Measurements from ENCODE around the gene BLACAT1.

Gene BLACAT1

DNA sequence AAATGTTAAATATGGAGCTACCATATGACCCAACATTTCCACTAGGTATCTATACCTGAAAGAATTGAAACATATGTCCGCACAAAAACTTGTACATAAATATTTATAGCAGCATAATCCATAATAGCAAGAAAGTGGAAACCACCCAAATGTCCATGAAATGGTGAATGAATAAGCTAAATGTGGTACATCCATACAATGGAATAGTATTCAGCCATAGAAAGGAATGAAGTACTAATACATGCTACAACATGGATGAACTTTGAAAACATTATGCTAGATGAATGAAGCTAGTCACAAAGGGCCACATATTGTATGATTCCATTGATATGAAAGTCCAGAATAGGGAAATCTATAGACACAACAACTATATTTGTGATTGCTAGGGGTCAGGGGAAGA is 20.0 kb upstream of the BLACAT1 start:
- DNase-seq (no peak), ATAC-seq (ENCODE audit: insufficient read depth, low read depth) (no peak)
- Histone ChIP-seq H3K4me1 (ENCODE audit: insufficient read depth, low read length) (no peaks in the 10 kb centered on the region), H3K4me3 (ENCODE audit: low read depth in 1 of 2, low read length in 2 of 2) (no peak overlapping the region), H3K4me2 (ENCODE audit: insufficient read depth, low read length) (no peak overlapping the region), H2AFZ (ENCODE audit: low read depth, low read length) (no peak overlapping the region), H4K20me1 (ENCODE audit: insufficient read depth, low read length) (no peaks in the 10 kb centered on the region; the same call in 1 of the 2 replicates), H3K9ac (ENCODE audit: low read depth, low read length) (no peak overlapping the region), H3K27me3 (ENCODE audit: insufficient read depth, low read length, poor library complexity) (no peaks in the 10 kb centered on the region), H3K27ac (ENCODE audit: low read length) (no peak overlapping the region), H3K9me3 (ENCODE audit: insufficient read depth, low read length, severe bottlenecking) (no peaks in the 10 kb centered on the region), H3K36me3 (ENCODE audit: insufficient read depth, low read length) (no peaks in the 10 kb centered on the region), H3K79me2 (ENCODE audit: insufficient read depth, low read length) (no peaks in the 10 kb centered on the region)
- TF ChIP-seq EZH2 (IDR thresholded peaks at IDR 0.05; ENCODE audit: borderline replicate concordance, low read depth, low read length, severe bottlenecking), result no peak
- TF ChIP-seq, protein P1, sequence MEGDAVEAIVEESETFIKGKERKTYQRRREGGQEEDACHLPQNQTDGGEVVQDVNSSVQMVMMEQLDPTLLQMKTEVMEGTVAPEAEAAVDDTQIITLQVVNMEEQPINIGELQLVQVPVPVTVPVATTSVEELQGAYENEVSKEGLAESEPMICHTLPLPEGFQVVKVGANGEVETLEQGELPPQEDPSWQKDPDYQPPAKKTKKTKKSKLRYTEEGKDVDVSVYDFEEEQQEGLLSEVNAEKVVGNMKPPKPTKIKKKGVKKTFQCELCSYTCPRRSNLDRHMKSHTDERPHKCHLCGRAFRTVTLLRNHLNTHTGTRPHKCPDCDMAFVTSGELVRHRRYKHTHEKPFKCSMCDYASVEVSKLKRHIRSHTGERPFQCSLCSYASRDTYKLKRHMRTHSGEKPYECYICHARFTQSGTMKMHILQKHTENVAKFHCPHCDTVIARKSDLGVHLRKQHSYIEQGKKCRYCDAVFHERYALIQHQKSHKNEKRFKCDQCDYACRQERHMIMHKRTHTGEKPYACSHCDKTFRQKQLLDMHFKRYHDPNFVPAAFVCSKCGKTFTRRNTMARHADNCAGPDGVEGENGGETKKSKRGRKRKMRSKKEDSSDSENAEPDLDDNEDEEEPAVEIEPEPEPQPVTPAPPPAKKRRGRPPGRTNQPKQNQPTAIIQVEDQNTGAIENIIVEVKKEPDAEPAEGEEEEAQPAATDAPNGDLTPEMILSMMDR (IDR thresholded peaks at IDR 0.05; ENCODE audit: borderline replicate concordance, extremely low read depth, low read length, poor library complexity, severe bottlenecking), result no peak

DNA sequence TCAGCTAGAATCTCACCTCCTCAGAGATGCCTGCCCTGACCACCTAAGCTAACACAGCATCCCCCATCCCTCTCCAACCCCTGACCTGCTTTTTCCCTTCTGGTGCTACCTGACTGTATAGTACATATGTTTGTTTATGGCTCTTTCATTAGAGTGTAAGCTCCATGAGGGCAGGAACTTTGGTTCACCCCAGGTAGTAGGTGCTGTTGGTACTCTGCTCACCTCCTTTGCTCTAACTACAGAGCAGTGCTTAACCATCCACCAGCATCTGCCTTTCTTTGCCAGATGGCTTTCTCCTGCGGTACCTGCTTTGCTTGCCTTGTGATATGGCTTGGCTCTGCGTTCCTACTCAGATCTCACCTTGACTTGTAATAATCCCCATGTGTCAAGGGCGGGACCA is 18.7 kb upstream of the BLACAT1 start:
- no peak overlapping the region for H3K9ac ChIP-seq (ENCODE audit: low read depth, low read length)
- no peak overlapping the region for H3K4me2 ChIP-seq (ENCODE audit: insufficient read depth, low read length)
- TF ChIP-seq, protein P1 (IDR thresholded peaks at IDR 0.05; ENCODE audit: borderline replicate concordance, extremely low read depth, low read length, poor library complexity, severe bottlenecking), result no peak
- TF ChIP-seq EZH2 (IDR thresholded peaks at IDR 0.05; ENCODE audit: borderline replicate concordance, low read depth, low read length, severe bottlenecking), result no peak
- ATAC-seq (ENCODE audit: insufficient read depth, low read depth) (no peak), DNase-seq (no peak)
- H3K79me2 ChIP-seq (ENCODE audit: insufficient read depth, low read length), result no peaks in the 10 kb centered on the region
- no peaks in the 10 kb centered on the region for H3K9me3 ChIP-seq (ENCODE audit: insufficient read depth, low read length, severe bottlenecking)
- no peaks in the 10 kb centered on the region for H3K4me1 ChIP-seq (ENCODE audit: insufficient read depth, low read length)
- no peak overlapping the region for H3K27ac ChIP-seq (ENCODE audit: low read length)
- no peak overlapping the region for H2AFZ ChIP-seq (ENCODE audit: low read depth, low read length)
- H4K20me1 ChIP-seq (ENCODE audit: insufficient read depth, low read length), result no peaks in the 10 kb centered on the region
- H3K27me3 ChIP-seq (ENCODE audit: insufficient read depth, low read length, poor library complexity), result no peaks in the 10 kb centered on the region
- no peak overlapping the region for H3K4me3 ChIP-seq (ENCODE audit: low read depth in 1 of 2, low read length in 2 of 2)
- H3K36me3 ChIP-seq (ENCODE audit: insufficient read depth, low read length), result no peaks in the 10 kb centered on the region

DNA sequence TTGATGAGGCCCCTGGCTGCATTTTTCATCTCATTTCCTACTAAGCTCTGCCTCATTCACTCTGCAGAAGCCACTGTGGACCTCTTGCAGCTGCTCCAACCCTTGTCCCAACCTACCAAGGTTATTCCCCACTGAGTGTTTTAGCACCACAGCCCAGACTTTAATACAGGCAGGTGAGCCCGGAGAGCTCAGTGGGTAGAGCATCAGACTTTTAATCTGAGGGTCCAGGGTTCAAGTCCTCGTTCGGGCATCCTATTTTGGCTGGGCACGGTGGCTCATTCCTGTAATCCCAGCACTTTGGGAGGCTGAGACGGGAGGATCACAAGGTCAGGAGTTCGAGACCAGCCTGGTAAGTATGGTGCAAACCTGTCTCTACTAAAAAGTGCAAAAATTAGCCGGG is 18.1 kb upstream of the BLACAT1 start:
- H4K20me1 ChIP-seq (ENCODE audit: insufficient read depth, low read length), result no peaks in the 10 kb centered on the region; the same call in 1 of the 2 replicates
- DNase-seq, result no peak
- H3K4me1 ChIP-seq (ENCODE audit: insufficient read depth, low read length), result no peaks in the 10 kb centered on the region
- H3K4me3 ChIP-seq (ENCODE audit: low read depth in 1 of 2, low read length in 2 of 2), result no peak overlapping the region
- H3K79me2 ChIP-seq (ENCODE audit: insufficient read depth, low read length), result no peaks in the 10 kb centered on the region
- no peaks in the 10 kb centered on the region for H3K9me3 ChIP-seq (ENCODE audit: insufficient read depth, low read length, severe bottlenecking)
- H3K4me2 ChIP-seq (ENCODE audit: insufficient read depth, low read length), result no peak overlapping the region
- no peaks in the 10 kb centered on the region for H3K36me3 ChIP-seq (ENCODE audit: insufficient read depth, low read length)
- ATAC-seq (ENCODE audit: insufficient read depth, low read depth), result no peak
- no peak overlapping the region for H2AFZ ChIP-seq (ENCODE audit: low read depth, low read length)
- no peaks in the 10 kb centered on the region for H3K27me3 ChIP-seq (ENCODE audit: insufficient read depth, low read length, poor library complexity)
- no peak overlapping the region for H3K27ac ChIP-seq (ENCODE audit: low read length)
- H3K9ac ChIP-seq (ENCODE audit: low read depth, low read length), result no peak overlapping the region
- no peak for TF ChIP-seq EZH2 (IDR thresholded peaks at IDR 0.05; ENCODE audit: borderline replicate concordance, low read depth, low read length, severe bottlenecking)
- TF ChIP-seq, protein P1 (IDR thresholded peaks at IDR 0.05; ENCODE audit: borderline replicate concordance, extremely low read depth, low read length, poor library complexity, severe bottlenecking), result no peak

DNA sequence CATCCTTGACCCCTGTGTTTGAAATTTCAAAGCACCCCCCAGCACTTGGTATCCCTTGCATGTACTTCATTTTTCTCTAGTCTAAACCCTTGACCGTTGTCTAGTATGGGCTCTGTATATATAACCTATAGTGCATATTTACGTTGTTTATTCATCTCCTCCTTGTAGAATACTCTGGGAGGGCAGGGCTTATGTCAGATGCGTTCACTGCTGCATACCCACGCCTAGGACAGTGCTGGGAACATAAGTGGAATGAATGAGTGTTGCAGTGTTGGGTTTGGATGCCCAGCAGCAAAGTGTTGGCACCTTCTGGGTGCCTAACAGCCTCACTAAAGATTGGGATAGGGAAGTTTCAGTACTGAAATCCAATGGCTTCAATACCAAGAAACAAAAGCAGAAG is 17.6 kb upstream of the BLACAT1 start:
- DNase-seq, result no peak
- Histone ChIP-seq H3K4me2 (ENCODE audit: insufficient read depth, low read length) (no peak overlapping the region), H3K4me3 (ENCODE audit: low read depth in 1 of 2, low read length in 2 of 2) (no peak overlapping the region), H3K4me1 (ENCODE audit: insufficient read depth, low read length) (no peaks in the 10 kb centered on the region), H3K9ac (ENCODE audit: low read depth, low read length) (no peak overlapping the region), H2AFZ (ENCODE audit: low read depth, low read length) (no peak overlapping the region), H3K27ac (ENCODE audit: low read length) (no peak overlapping the region), H4K20me1 (ENCODE audit: insufficient read depth, low read length) (no peaks in the 10 kb centered on the region; the same call in 1 of the 2 replicates), H3K27me3 (ENCODE audit: insufficient read depth, low read length, poor library complexity) (no peaks in the 10 kb centered on the region), H3K9me3 (ENCODE audit: insufficient read depth, low read length, severe bottlenecking) (no peaks in the 10 kb centered on the region), H3K79me2 (ENCODE audit: insufficient read depth, low read length) (no peaks in the 10 kb centered on the region), H3K36me3 (ENCODE audit: insufficient read depth, low read length) (no peaks in the 10 kb centered on the region)
- ATAC-seq (ENCODE audit: insufficient read depth, low read depth), result no peak
- TF ChIP-seq, protein P1 (IDR thresholded peaks at IDR 0.05; ENCODE audit: borderline replicate concordance, extremely low read depth, low read length, poor library complexity, severe bottlenecking), result no peak
- TF ChIP-seq EZH2 (IDR thresholded peaks at IDR 0.05; ENCODE audit: borderline replicate concordance, low read depth, low read length, severe bottlenecking), result no peak
